SW 1271 (cell line): ENCODE results near the gene ASB18.
"Not testable (repeated sequence)": the region's sequence is repeated elsewhere in the genome, so short reads cannot be mapped to it uniquely, and the experiment has no call there.

Source experiments
- DNase-seq, 2 experiments: peaks; one replicate each; lab custom pipeline; 2025; lab: John Stamatoyannopoulos, UW

ASB18 gene

DNA sequence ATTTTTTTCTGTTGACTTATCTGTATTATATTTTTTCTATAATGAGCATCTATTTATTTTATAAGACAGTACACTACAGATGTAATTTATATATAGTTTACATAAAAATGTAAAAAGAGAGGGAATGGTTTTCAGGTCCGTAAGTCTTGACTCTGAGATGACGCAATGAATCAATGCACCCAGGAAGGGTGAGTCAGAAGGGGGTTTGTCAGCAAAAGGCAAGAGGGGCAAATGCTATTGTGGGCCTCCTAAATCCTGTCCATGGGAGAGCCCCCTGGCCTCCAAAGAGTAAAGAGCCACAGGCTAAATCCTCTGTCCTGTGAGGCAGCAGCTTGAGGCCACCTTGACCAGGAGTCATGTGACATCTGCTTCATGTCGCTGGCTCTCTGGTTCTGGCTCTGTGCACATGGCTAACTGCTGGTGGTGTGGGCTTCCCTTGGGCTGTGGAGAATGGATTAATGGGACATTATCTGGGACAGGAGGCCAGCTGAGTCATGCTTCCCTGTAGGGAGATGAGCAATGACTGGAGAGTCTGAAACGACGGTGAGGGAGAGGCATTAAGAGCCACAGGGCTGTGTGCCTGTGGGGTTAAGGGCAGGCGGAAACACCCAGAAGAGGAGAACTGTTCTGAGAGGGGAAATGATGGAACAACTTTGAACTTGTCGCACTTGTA lies 22.8 kb upstream of the ASB18 start:
- no peak for DNase-seq

DNA sequence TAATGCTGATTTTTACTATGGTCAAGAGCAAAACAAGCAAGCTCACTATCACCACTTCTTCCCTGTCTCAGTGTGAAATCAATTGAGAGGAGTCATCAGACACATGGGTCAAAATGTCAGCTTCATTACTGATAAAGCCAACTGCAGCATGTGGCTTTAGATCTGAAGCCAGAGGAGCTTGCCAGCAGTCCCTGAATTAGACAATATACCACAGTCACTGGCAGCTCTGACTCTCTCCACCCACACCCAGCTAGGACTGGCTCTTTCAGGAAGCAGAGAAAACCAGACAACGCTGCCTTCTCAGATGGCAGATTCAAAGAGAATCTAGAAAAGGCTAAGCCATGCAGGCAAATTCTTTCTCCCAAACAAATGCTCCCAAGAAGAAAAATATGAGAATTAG lies 20.0 kb upstream of the ASB18 start:
- DNase-seq, result no peak

DNA sequence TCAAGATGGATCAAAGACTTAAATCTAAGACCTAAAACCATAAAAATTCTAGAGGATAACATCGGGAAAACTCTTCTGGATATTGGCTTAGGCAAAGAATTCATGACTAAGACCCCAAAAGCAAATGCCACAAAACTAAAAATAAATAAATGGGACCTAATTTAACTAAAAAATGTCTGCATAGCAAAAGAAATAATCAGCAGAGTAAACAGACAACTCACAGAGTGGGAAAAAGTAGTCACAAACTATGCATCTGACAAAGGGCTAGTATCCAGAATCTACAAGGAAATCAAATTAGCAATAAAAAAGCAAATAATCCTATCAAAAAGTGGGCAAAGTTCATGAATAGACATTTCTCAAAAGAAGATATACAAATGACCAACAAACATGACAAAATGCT lies 18.2 kb upstream of the ASB18 start:
- no peak for DNase-seq

DNA sequence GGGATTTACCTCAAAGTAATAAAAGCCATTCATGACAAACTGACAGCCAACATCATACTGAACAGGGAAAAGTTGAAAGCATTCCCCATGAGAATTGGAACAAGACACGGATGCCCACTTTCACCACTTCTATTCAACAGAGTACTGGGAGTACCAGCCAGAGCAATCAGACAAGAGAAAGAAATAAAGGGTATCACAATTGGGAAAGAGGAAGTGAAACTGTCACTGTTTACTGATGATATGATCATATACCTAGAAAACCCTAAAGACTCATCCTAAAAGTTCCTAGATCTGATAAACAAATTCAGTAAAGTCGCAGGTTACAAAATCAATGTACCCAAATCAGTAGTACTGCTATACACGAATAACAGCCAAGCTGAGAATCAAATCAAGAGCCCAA lies 17.2 kb upstream of the ASB18 start:
- no peak for DNase-seq

DNA sequence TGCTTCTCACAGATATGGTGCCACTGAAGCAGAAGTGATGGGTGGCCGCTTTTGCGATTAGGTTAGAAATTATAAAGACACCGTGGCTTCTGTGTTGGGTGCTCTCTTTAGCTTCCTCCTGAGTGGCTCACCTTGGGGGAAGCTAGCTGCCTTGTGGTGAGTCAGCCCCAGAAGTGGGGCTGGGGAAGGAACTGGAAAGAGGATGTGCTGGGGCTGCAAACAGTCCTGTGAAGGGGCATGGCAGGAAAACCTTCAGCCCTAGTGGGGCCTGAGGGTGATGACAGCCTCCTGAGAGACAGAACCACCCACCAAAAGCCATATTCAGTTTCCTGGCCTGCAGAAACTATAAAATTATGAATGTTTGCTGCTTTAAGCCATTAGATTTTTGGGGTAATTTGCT lies 8.9 kb upstream of the ASB18 start:
- DNase-seq, result no peak

DNA sequence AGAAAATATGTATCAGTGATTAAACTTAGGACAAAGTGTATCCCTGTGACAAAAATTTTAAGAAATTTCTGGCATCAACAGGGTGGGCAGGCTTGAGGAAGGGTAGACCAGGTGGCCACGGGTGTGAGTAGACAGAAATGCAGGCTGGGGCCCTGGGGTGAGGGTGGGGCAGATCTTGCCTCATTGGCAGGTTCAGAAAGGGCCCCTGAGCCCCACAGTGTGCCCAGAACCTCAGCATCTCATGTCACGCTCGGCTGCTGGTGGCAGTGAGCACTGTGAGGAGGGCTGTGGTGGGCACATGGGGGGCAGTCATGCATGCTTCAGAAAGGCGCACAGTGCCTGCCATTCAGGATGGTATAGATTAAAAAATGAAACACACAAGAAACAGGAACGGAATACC lies 7.6 kb upstream of the ASB18 start:
- no peak for DNase-seq

DNA sequence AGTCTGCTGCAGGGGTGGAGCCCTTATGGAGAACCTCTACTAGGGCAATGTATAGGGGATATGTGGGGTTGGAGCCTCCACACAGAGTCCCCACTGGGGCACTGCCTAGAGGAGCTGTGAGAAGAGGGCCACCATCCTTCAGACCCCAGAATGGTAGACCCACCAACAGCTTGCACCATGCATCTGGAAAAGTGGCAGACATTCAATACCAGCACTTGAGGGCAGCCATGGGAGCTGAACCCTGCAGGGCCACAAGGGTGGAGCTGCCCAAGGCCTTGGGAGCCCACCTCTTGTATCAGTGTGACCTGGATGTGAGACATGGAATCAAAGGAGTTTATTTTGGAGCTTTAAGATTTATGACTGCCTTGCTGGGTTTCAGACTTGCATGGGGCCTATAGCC lies 5.7 kb upstream of the ASB18 start:
- not testable (repeated sequence) for DNase-seq

DNA sequence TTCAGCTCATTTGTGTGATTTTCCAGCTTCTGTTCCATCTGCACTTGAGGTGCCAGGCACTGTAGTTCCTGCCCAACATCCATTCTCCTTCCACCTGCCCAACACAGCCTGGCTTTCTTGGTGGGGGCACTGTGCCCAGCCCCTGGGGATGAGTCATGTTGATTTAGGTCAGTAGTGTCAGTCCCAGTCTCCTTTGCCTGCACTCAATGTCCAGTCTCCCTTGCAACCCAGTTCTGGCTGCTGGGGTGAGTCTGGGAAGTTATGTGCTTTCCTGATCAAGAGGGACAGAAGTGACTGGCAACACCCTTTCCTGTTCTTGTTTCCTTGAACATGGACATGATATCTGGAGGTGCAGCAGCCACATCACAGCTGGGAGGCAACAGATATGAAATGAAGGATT lies 1.5 kb upstream of the ASB18 start:
- DNase-seq, result no peak

DNA sequence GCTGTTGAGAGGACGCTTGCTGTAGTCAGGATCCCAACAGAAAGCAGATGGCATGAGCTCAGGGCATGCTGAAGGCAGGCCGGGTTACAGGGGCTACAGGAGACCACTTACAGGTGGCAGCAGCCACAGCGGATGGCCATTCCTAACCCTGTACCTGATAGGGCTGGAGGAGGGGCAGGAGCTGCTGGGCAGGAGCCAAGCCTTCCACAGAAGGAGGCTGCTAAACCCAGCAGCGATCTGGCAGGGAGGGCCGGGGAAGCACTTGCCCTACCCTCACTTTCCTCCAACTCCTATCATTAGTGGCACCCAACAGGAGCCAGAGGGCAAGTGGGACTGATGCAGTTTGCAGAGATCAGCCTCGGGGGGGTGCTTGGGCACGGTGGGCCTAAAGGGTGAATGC lies 2.0 kb downstream of the ASB18 start:
- no peak for DNase-seq

DNA sequence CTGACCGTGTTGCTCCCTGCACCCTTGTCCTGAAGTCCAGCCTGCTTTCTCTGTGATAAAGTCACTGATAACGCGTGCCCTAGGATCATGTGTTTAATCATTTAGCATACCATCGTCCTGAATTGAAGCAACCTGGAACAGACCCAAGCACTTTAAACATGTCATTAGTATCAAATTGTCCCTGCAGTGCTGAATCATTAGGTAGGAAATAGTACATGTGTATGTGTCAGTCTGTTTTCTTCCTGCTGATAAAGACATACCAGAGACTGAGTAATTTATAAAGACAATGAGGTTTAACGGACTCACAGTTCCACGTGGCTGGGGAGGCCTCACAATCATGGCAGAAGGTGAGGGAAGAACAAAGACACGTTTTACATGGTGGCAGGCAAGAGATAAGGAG lies 2.8 kb downstream of the ASB18 start:
- DNase-seq, result no peak

DNA sequence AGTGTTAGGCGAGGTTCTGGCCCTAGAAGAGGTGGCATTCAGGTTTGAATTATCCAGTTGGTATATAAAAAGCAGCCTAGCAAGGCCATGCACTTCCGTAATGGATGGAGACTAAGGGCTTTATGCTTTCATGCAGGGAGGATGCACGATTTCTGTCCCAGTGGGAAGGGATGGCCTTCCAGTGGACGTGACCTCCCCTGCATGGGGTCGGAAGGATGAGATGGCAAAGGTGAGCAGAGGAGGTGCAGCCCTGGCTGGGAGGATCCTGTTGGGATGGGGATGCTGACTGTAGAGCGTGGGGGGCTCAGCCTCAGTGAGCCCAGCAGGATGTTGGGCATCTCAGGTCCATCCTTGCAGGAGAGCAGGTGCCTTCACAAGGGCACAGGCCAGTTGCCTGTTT lies 4.8 kb downstream of the ASB18 start:
- no peak for DNase-seq

DNA sequence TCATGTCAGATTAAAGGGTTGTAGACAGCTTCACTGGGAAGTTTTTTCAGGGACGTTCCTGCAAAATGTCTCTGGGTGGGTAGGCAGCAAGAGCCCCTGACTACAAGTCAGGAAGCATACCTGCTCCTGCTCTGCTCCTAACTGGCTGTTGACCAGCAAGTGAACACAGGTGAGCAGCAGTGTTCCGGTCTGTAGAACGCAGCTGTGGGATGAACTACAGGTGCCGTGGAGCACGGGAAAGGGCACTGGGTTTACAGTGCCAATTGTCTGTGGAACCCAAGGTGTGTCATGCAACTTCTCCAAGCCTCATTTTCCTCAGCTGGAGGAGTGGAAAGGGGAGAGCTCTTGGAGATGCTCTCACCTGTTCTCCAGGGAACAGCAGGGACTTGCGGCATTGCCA lies 6.6 kb downstream of the ASB18 start:
- DNase-seq, result no peak

DNA sequence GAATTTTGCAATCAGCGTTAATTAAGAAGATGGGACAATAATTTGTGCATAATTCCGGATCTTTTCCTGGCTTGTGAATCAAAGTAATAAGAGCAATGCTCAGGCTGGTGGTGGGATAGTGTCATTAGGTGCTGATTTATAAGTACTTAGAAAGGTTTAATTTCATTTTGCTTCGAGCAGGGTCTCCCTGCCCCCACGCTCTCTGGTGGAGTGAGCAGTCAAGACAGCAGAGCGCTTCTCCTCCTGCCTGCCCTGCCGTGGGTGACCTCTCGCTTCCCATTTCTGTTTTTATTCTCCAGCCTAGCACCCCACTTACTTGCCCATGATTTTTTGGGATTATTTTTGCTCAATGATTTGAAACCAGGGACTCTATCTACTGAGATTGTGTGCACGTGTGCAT lies 7.1 kb downstream of the ASB18 start:
- no peak for DNase-seq

DNA sequence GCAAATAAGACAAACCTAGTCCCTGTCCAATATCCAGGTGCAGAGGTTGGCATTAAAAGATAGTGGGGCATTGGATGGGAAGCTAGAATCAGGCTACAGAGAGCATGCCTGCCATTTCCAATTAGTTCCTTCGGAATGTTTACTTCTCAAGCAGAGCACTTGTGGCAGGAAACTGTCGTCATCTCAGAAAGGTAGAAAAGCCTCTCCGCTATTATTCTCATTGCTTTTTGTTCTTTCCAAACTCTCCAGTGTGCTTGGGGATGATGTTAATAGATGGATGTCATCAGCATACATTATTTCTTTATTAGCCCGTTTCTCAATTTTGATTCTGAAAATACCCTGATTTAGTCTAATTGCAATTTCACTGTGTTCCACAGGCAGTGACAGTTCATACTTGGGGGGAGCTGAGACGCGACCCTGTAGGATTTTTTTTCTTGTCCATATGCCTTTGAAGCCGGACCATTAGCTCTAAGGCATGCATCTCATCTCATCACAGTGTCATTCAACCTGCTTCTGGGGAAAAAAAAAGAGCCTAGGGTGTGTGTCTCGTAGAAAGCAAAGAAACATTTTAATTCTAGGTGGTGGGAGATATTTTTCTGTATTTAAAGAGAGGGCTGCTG lies 7.7 kb downstream of the ASB18 start:
- DNase-seq, result no peak

DNA sequence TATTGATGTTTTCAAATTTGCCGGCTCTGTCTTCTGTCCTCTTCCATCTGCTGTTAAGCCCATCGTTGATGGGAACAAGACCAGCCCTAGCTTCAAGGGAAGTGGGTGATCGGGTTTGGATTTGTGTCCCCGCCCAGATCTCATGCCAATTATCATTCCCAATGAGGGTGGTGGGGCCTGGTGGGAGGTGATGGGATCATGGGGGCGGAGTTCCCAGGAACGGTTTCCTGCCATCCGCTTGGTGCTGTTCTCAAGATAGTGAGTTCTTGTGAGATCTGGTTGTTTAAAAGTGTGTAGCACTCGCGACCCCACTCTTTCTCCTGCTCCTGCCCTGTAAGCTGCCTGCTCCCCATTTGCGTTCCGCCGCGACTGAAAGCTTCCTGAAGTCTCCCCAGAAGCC lies 9.5 kb downstream of the ASB18 start:
- DNase-seq, result no peak

DNA sequence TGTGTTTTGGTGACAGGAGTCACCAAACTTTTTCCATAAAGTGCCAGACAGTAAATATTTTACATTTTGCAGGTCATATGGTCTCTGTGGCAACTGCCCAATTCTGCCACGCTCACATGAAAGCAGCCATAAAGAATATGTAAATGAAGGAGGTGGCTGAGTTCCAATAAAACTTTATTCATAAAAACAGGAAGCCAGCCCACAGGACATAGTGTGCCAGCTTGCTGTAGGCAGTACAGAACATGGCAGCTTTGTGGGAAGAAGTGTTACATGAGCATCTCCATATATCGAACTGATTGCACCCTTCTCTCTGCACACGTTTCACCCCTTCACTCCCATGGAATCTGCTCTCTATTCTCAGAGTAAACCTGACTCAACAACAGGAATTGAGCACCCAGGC lies 10.2 kb downstream of the ASB18 start:
- no peak for DNase-seq

DNA sequence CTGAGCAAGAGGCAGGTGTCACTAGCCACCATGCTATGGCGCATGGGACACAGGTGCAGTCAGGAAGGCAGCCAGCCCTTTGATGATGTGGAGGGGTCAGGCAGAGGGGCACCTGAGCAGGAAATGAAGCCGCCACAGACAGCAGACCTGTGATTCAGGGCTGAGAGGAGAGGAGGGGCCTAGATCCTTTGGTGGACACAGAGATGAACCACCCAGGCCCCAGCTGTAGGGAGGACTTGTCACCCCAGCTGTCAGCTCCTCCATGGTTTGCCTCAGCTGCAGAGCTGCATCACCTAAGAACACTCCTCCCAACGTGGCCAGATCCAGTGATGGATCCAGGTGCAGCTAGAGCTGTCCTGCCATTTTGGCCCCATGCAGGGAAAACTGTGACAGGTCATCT lies 11.6 kb downstream of the ASB18 start:
- DNase-seq, result no peak

DNA sequence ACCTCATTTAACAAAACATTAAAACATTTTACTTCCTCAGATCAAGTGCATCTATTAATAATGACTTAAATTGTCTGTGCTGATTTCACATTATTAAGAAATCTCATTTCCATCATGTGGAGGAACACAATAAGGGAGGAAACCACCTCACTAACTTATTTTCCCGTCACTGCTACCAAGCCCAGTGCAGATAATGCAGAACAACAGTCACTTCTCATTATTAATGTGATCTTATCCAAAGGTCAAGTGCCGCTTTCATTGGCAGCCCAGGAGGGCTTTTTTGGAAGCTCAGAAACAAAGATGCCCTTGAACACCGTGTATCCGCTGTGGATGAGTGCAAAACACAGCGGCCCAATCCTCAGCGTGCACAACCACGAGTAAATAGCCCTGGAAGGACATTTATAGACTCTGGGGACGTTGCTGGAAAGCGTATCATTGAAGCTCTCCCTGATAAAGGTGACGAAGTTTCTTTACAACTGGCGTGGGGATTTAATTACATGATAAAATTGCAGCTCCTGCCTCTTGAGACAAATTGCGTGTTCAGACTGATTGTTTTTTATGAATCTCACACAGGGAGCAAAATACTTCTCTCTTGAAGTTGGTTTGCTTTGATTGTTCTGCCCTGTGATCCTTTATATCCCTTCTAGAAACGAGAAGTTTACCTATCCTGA lies 13.2 kb downstream of the ASB18 start:
- DNase-seq, result no peak

DNA sequence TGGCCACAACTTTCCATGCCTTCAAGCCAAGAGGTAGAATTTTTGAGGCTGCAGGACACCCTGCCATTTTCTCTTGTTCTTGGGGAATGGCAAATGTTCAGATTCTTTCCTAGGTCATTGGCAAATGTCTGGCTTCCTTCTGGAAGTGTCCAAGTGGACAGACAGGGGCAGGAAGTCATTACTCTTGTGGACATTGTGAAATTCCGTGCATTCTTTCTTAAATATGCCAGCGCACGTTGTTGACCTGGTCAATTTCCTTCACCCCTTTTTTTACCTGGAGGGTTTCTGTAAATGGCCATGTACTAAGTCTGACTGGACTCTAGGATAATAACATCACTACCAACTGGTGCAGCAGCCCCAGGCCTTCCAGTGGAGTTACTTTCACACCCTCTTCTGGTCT lies 13.9 kb downstream of the ASB18 start:
- DNase-seq, result no peak

DNA sequence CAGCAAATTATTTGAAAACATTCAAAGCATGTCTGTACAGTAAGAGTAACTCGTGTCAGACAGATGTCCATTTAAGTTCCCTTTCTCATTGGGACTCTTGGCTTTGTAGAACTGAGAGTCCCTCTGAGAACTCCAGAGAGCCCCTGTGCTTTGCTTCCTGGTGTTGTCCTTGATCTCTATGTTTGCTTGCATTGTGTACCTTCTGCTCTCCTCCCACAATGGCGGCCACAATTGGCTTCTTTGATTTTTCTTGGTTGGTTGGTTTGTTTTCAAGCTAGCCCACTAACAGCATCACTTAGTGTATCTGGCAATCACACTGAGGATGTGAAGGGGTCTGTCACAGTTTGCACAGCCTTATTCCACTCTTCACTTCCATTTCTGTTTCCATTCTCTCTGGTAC lies 15.1 kb downstream of the ASB18 start:
- DNase-seq, result no peak

DNA sequence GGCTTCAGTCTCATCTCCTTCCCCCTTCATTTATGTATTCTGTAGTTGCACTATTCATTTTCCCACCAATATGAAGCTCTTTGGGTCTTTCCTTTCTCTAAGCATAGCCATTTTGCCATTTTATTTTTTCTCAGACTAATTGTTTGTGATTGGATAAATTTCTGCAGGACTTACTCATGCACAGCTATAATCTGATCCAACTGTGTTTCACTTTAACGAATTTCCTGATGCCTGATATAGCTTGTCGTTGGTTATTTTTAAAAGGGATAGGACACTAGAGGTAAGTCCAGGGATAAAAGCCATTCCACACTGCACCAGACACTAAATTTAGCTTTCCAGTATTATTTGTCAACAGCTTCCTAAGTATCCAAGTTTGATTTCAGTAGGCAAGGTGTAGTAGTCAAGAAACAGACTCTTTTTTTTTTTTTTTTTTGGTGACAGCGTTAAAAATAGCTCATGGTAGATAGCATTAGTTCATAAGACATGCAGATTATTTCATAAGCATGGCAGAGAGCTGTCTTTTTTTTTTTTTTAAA lies 17.4 kb downstream of the ASB18 start:
- no peak for DNase-seq

DNA sequence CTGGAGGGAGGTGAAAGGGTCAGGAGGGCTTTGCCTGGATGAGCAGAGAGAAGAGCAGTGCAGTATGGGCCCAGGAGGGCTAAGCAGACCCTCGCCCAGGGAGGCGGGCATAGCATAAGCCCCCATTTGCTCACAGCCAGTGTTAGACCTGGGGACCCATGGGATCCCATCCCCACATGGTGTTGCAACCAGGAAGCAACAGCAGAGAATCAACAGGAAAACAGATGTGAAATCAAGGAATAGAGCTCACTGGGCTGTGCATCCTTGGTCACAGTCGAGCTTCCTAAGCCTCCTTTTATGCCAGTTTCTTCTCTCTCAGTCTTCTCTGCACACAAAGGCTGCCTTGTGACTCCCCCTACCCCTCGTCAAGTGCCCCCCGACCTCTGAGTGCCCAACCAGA lies 19.9 kb downstream of the ASB18 start:
- DNase-seq, result no peak

DNA sequence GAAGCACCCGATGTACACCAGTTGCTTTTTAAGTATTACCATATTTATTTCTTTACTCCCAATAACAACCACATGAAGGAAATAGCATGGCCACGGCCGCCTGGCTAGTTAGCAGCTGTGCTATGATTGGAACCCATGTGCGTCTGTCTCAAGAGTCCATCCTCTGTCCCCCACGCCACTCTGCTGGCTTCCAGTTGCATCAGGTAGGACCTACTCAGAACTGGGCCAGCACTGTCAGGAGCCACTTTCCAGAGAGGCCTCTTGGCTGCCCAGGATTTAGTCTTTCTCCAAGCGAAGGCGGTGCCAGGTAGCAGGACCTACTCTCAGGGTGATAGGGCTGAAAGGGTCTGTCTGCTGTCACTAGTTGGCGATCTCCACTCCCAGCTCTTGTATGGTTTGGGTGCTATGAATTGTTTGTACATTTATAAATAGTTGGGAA lies 22.1 kb downstream of the ASB18 start:
- no peak for DNase-seq
